SK-N-SH treated with all-trans-retinoic acid at 6 μM for 48 hours (cell line): ENCODE results near the gene RPP21.

Experiments
- ATAC-seq: fragments of 200-7000 bp; cut with Tn5 transposase; 3 replicates; pipeline ENCODE4 v1.9.1; 2020; ENCODE audit warnings: mild to moderate bottlenecking, moderate library complexity
- ARNTL ChIP-seq: fragments of 450-650 bp; formaldehyde crosslinking; IDR thresholded peaks from 2 replicates; pipeline ENCODE4 v1.5.0; 2020; ENCODE audit warnings: low read depth, mild to moderate bottlenecking, moderate library complexity, borderline replicate concordance
- BACH2 ChIP-seq: fragments of 250-450 bp; sonication (Bioruptor Pico); IDR thresholded peaks from 2 replicates; pipeline ENCODE4 v1.9.0; 2021; ENCODE audit warnings: mild to moderate bottlenecking, borderline replicate concordance
- ESRRG ChIP-seq: fragments of 250-450 bp; sonication (Bioruptor Pico); IDR thresholded peaks from 2 replicates; pipeline ENCODE4 v1.6.1; 2021; ENCODE audit warnings: mild to moderate bottlenecking
- GLIS3 ChIP-seq: fragments of 250-450 bp; sonication (Bioruptor Pico); IDR thresholded peaks from 2 replicates; pipeline ENCODE4 v1.5.0; 2020; ENCODE audit warnings: mild to moderate bottlenecking, moderate library complexity
- ISL1 ChIP-seq: fragments of 250-450 bp; sonication (Bioruptor Pico); IDR thresholded peaks from 2 replicates; pipeline ENCODE4 v2.1.2; 2022; ENCODE audit warnings: mild to moderate bottlenecking, moderate library complexity
- OSR1 ChIP-seq: fragments of 250-450 bp; sonication (Bioruptor Pico); IDR thresholded peaks from 2 replicates; pipeline ENCODE4 v1.8.0; 2022; ENCODE audit warnings: moderate library complexity, mild to moderate bottlenecking, inconsistent platforms
- PPARA ChIP-seq: fragments of 250-450 bp; sonication (Bioruptor Pico); IDR thresholded peaks from 2 replicates; pipeline ENCODE4 v1.5.0; 2020; ENCODE audit warnings: mild to moderate bottlenecking, borderline replicate concordance
- RARB ChIP-seq: fragments of 250-450 bp; sonication (Bioruptor Pico); IDR thresholded peaks from 2 replicates; pipeline ENCODE4 v1.8.0; 2021; ENCODE audit warnings: mild to moderate bottlenecking, moderate library complexity
- SNAI2 ChIP-seq: fragments of 250-450 bp; sonication (Bioruptor Pico); IDR thresholded peaks from 2 replicates; pipeline ENCODE4 v1.5.0; 2020; ENCODE audit warnings: mild to moderate bottlenecking, moderate library complexity
- TCF4 ChIP-seq: fragments of 250-450 bp; sonication (Bioruptor Pico); IDR thresholded peaks from 2 replicates; pipeline ENCODE4 v1.8.0; 2021; ENCODE audit warnings: mild to moderate bottlenecking, moderate library complexity, borderline replicate concordance
- TOX ChIP-seq: fragments of 250-450 bp; sonication (Bioruptor Pico); IDR thresholded peaks from 2 replicates; pipeline ENCODE4 v1.8.0; 2021; ENCODE audit warnings: mild to moderate bottlenecking, moderate library complexity, borderline replicate concordance
- ZFP3 ChIP-seq: fragments of 250-450 bp; sonication (Bioruptor Pico); IDR thresholded peaks from 2 replicates; pipeline ENCODE4 v1.5.0; 2020; ENCODE audit warnings: mild to moderate bottlenecking, moderate library complexity
- ZFP30 ChIP-seq: fragments of 450-650 bp; formaldehyde crosslinking; IDR thresholded peaks from 2 replicates; pipeline ENCODE4 v1.5.0; 2022; ENCODE audit warnings: mild to moderate bottlenecking, moderate library complexity
- ZNF565 ChIP-seq: fragments of 450-650 bp; formaldehyde crosslinking; conservative IDR thresholded peaks from 2 replicates; pipeline ENCODE4 v1.5.0; 2020; ENCODE audit warnings: low read depth, mild to moderate bottlenecking, moderate library complexity
- ZNF70 ChIP-seq: fragments of 450-650 bp; formaldehyde crosslinking; IDR thresholded peaks from 2 replicates; pipeline ENCODE4 v1.5.0; 2020; ENCODE audit warnings: mild to moderate bottlenecking, moderate library complexity
- ZNF8 ChIP-seq: fragments of 450-650 bp; formaldehyde crosslinking; IDR thresholded peaks from 2 replicates; pipeline ENCODE4 v1.5.0; 2020; ENCODE audit warnings: mild to moderate bottlenecking, moderate library complexity
- TF ChIP-seq, protein P1 (sequence below): fragments of 250-450 bp; sonication (Bioruptor Pico); IDR thresholded peaks from 2 replicates; pipeline ENCODE4 v1.5.1; 2020; ENCODE audit warnings: low read depth, mild to moderate bottlenecking, moderate library complexity
- TF ChIP-seq, protein P2 (sequence below): fragments of 250-450 bp; sonication (Bioruptor Pico); IDR thresholded peaks from 2 replicates; pipeline ENCODE4 v1.5.1; 2021; ENCODE audit warnings: mild to moderate bottlenecking, moderate library complexity
- TF ChIP-seq, protein P3 (sequence below): fragments of 250-450 bp; sonication (Bioruptor Pico); IDR thresholded peaks from 2 replicates; pipeline ENCODE4 v1.8.0; 2021; ENCODE audit warnings: low read depth, mild to moderate bottlenecking, moderate library complexity, borderline replicate concordance
- TF ChIP-seq, protein P4 (sequence below): fragments of 250-450 bp; sonication (Bioruptor Pico); IDR thresholded peaks from 2 replicates; pipeline ENCODE4 v1.8.0; 2020; ENCODE audit warnings: mild to moderate bottlenecking, moderate library complexity, borderline replicate concordance

RPP21 gene

DNA sequence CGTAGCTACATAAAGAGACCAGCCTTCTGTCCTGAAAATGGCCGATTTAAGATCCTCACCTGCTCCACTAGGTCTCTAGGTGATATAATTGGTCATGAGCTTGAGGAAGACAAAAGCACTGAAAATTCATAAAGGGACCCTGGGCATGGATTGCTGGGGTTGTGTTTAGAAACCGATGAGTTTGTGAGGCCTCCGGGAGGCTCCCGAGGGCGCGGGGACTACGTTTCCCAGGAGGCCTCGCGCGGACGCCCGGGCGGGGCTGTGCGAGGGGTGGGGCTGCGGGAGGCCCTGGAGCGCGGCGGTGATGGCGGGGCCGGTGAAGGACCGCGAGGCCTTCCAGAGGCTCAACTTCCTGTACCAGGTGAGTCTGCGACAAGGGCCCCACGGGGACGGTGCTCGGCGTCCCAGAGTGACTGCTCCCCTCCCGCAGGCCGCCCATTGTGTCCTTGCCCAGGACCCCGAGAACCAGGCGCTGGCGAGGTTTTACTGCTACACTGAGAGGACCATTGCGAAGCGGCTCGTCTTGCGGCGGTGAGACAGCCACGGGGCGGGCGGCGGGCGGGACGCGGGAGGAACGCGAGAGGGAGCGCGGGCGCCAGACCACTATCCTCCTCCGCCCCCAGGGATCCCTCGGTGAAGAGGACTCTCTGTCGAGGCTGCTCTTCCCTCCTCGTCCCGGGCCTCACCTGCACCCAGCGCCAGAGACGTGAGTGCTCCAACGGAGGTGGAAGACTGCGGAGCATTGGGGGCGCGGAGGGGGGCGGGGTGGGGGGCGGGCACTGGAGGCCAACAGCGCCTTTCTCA lies at the start of gene RPP21:
Gene RPP21 (plus strand): TSS at position 289 of the 804 bp plus-strand sequence. CDS start 16 bp downstream, at position 305.
- ATAC-seq: peak; percentile 99
- TF ChIP-seq, protein P1, sequence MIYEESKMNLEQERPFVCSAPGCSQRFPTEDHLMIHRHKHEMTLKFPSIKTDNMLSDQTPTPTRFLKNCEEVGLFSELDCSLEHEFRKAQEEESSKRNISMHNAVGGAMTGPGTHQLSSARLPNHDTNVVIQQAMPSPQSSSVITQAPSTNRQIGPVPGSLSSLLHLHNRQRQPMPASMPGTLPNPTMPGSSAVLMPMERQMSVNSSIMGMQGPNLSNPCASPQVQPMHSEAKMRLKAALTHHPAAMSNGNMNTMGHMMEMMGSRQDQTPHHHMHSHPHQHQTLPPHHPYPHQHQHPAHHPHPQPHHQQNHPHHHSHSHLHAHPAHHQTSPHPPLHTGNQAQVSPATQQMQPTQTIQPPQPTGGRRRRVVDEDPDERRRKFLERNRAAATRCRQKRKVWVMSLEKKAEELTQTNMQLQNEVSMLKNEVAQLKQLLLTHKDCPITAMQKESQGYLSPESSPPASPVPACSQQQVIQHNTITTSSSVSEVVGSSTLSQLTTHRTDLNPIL (CRISPR knock-in tag): no peak
- TF ChIP-seq GLIS3 (CRISPR knock-in tag): 0 out of 2 replicates have a peak, but pooled peaks have one; percentile 62
- TF ChIP-seq PPARA (CRISPR knock-in tag): no peak
- no peak for TF ChIP-seq TOX
- 0 out of 2 replicates have a peak, but pooled peaks have one; percentile 19 for TF ChIP-seq ZFP3 (CRISPR knock-in tag)
- no peak for TF ChIP-seq BACH2 (CRISPR knock-in tag)

DNA sequence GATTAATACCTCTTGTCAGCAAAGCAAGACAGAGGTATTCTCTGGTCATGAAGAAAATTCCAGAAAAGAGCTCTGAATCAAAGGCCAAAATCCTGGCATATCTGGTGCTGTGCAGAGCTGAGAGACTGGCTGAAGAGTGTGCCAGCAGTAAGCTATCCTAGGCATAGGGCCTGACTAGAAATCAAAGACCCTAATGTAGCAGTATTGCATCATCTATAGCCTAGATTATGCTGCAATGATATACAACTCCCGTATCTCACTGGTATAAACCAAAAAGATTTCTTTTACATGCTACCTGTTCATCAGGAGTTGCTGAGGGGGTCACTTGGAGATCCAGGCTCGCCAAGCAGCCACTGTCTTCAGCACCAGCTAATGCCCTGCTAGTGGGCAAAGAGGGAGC lies 49.1 kb upstream of the RPP21 start:
- no peak for ATAC-seq
- no peak for TF ChIP-seq TOX
- TF ChIP-seq TCF4 (CRISPR knock-in tag): no peak
- TF ChIP-seq ARNTL (CRISPR knock-in tag): no peak

DNA sequence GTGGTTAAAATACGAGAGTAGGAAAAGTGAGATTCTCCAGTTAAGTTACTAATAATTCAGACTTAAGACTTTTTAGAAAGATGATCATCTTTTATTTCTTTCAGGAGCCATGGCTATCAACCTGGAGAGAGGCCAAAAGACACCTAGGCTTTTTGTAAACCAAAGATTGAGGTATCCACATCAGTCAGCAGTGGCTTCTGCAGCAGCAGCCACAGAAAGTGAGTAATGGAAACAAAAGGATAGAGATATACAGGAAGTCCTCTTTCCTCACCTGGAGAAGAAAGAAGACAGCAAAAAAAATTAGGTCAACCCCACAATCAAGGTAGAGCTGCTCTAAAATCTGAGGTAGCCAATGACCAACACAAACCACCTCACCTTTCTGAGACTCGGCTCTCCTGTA lies 41.0 kb upstream of the RPP21 start:
- no peak for TF ChIP-seq TOX
- TF ChIP-seq PPARA (CRISPR knock-in tag): no peak
- no peak for TF ChIP-seq ZNF70
- no peak for TF ChIP-seq RARB
- TF ChIP-seq BACH2 (CRISPR knock-in tag): no peak
- no peak for TF ChIP-seq ZNF565
- no peak for TF ChIP-seq ESRRG
- TF ChIP-seq, protein P2, sequence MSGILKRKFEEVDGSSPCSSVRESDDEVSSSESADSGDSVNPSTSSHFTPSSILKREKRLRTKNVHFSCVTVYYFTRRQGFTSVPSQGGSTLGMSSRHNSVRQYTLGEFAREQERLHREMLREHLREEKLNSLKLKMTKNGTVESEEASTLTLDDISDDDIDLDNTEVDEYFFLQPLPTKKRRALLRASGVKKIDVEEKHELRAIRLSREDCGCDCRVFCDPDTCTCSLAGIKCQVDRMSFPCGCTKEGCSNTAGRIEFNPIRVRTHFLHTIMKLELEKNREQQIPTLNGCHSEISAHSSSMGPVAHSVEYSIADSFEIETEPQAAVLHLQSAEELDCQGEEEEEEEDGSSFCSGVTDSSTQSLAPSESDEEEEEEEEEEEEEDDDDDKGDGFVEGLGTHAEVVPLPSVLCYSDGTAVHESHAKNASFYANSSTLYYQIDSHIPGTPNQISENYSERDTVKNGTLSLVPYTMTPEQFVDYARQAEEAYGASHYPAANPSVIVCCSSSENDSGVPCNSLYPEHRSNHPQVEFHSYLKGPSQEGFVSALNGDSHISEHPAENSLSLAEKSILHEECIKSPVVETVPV: no peak
- TF ChIP-seq, protein P3, sequence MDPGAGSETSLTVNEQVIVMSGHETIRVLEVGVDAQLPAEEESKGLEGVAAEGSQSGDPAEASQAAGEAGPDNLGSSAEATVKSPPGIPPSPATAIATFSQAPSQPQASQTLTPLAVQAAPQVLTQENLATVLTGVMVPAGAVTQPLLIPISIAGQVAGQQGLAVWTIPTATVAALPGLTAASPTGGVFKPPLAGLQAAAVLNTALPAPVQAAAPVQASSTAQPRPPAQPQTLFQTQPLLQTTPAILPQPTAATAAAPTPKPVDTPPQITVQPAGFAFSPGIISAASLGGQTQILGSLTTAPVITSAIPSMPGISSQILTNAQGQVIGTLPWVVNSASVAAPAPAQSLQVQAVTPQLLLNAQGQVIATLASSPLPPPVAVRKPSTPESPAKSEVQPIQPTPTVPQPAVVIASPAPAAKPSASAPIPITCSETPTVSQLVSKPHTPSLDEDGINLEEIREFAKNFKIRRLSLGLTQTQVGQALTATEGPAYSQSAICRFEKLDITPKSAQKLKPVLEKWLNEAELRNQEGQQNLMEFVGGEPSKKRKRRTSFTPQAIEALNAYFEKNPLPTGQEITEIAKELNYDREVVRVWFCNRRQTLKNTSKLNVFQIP (CRISPR knock-in tag): no peak
- no peak for TF ChIP-seq SNAI2
- no peak for TF ChIP-seq ZFP30
- TF ChIP-seq TCF4 (CRISPR knock-in tag): no peak
- no peak for TF ChIP-seq ARNTL (CRISPR knock-in tag)
- TF ChIP-seq, protein P4, sequence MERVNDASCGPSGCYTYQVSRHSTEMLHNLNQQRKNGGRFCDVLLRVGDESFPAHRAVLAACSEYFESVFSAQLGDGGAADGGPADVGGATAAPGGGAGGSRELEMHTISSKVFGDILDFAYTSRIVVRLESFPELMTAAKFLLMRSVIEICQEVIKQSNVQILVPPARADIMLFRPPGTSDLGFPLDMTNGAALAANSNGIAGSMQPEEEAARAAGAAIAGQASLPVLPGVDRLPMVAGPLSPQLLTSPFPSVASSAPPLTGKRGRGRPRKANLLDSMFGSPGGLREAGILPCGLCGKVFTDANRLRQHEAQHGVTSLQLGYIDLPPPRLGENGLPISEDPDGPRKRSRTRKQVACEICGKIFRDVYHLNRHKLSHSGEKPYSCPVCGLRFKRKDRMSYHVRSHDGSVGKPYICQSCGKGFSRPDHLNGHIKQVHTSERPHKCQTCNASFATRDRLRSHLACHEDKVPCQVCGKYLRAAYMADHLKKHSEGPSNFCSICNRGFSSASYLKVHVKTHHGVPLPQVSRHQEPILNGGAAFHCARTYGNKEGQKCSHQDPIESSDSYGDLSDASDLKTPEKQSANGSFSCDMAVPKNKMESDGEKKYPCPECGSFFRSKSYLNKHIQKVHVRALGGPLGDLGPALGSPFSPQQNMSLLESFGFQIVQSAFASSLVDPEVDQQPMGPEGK (CRISPR knock-in tag): no peak
- no peak for TF ChIP-seq OSR1 (CRISPR knock-in tag)
- ATAC-seq: no peak

DNA sequence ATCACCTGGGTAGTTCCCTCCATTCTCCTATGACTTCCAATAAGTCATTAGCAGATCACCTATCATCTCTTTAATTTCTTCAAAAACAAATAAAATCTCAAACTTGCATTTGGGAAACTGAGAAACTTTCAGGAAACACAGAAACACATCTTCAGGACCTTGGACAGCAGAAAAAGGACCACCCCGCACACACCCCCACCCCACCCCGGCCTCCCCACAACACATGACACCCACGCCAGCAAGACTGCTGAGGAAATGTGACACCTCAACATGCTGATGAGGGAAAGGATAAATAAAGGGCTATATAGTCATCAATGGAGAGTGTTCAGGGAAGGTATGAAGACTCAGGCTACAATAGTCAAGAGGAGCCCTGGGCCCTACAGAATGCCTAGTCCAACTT lies 33.9 kb upstream of the RPP21 start:
- no peak for TF ChIP-seq PPARA (CRISPR knock-in tag)
- no peak for TF ChIP-seq ISL1
- TF ChIP-seq OSR1 (CRISPR knock-in tag): no peak
- no peak for TF ChIP-seq BACH2 (CRISPR knock-in tag)
- TF ChIP-seq ZNF70: no peak
- no peak for ATAC-seq

DNA sequence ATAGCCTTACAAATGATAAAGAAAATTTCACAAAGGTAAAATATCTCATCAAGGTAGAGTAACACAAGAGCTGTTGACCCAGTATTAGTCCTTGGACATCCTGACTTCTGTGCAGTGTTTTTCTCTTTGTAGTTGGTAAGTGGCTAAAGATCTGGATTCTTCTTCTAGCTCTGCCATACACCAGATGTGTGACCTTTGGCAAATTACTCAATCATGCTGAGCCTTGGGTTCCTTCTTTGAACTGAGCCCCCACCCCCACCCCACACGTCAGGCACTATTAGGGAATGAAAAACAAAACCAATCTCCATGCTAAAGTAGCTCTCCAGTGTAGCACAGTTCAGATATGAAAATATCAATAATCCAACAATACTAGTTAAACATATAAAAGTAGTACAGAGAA lies 33.3 kb upstream of the RPP21 start:
- ATAC-seq: no peak
- TF ChIP-seq, protein P3 (CRISPR knock-in tag): no peak
- TF ChIP-seq, protein P2: no peak
- TF ChIP-seq GLIS3 (CRISPR knock-in tag) (no peak), ZNF8 (no peak), RARB (no peak), TCF4 (CRISPR knock-in tag) (no peak), ESRRG (no peak), SNAI2 (no peak), BACH2 (CRISPR knock-in tag) (no peak), OSR1 (CRISPR knock-in tag) (no peak), ZNF70 (no peak)
- TF ChIP-seq, protein P1 (CRISPR knock-in tag): no peak
